Left ventricle myocardium inferior (tissue), 1 donor: ENCODE results near the gene LYSMD4. TPM values are rescaled to one million over a fixed set of nuclear protein-coding genes. Genes with fewer than 3 reads are reported as not detected.

Experiments used
- DNase-seq: peaks from one replicate; pipeline ENCODE4 v3.0.0-alpha.2; 2020
- H3K27ac ChIP-seq: fragments of 200-600 bp; replicated peaks from 2 replicates; pipeline ENCODE4 v1.8.0; 2021
- H3K27me3 ChIP-seq: fragments of 200-600 bp; 2 replicates; pipeline ENCODE4 v1.8.0; 2021; ENCODE audit warnings: low read depth
- H3K36me3 ChIP-seq: fragments of 200-600 bp; 2 replicates; pipeline ENCODE4 v1.8.0; 2021
- H3K4me1 ChIP-seq: fragments of 200-600 bp; 2 replicates; pipeline ENCODE4 v1.8.0; 2021
- H3K4me3 ChIP-seq: fragments of 200-600 bp; 2 replicates; pipeline ENCODE4 v1.8.0; 2021; ENCODE audit warnings: mild to moderate bottlenecking, moderate library complexity
- H3K9me3 ChIP-seq: fragments of 200-600 bp; replicated peaks from 2 replicates; pipeline ENCODE4 v1.8.0; 2021
- intact Hi-C: fragments of 100-400 bp; cut with micrococcal nuclease; formaldehyde crosslinking; loops from one replicate; pipeline ENCODE4 v1.11.0; 2022
- total RNA-seq: library from RNA; stranded (reverse); fragmentation: NEBNext Ultra II Directional; extraction: Animal tissue kit (Norgen Biotek cat#: 25700); gene quantifications from one replicate; pipeline ENCODE4 v1.2.1, GENCODE V29; 2021
- TF ChIP-seq, protein P1 (sequence below): fragments of 200-600 bp; IDR thresholded peaks from 2 replicates; pipeline ENCODE4 v1.8.0; 2021; ENCODE audit warnings: antibody characterized with exemption, mild to moderate bottlenecking, borderline replicate concordance
- donor health status: DM: no; HTN: yes; CAD: no; lungs with severe emphysema.

Gene LYSMD4
- total RNA-seq, 1 donor from 2014 or later: 9.8 TPM

DNA sequence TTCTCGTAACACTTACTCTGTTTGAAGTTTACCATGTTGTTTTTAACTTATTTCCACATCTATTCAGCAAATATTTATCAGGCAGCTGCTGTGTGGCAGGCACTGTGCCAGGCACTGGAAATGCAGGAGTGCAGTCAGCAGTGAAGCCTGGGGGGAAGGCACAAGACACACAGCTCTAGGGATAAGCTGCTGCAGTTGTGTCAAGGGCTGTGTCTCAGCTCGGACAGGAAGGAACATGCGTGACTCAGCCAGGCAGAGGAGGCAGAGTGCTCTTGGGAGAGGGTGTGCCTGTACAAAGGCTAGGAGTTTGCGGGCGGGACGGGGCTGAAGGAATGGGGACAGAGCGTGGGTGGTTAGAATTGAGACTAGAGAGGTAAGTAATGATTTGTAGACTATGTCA is 24.7 kb downstream of the LYSMD4 start:
- peak; percentile 77 for DNase-seq
- Histone ChIP-seq H3K27ac (peak overlapping the region; percentile 90), H3K9me3 (no peaks in the 10 kb centered on the region), H3K27me3 (no peaks in the 10 kb centered on the region), H3K4me1 (peaks cover 86% of the 10 kb centered on the region), H3K36me3 (peaks cover 36% of the 10 kb centered on the region), H3K4me3 (peak overlapping the region; percentile 19)
- intact Hi-C loops: loop anchor here (5.0 to 10.0 kb wide), 2 partner anchors 144 to 421 kb away; partner anchors contain the start of gene MEF2A
- TF ChIP-seq, protein P1, sequence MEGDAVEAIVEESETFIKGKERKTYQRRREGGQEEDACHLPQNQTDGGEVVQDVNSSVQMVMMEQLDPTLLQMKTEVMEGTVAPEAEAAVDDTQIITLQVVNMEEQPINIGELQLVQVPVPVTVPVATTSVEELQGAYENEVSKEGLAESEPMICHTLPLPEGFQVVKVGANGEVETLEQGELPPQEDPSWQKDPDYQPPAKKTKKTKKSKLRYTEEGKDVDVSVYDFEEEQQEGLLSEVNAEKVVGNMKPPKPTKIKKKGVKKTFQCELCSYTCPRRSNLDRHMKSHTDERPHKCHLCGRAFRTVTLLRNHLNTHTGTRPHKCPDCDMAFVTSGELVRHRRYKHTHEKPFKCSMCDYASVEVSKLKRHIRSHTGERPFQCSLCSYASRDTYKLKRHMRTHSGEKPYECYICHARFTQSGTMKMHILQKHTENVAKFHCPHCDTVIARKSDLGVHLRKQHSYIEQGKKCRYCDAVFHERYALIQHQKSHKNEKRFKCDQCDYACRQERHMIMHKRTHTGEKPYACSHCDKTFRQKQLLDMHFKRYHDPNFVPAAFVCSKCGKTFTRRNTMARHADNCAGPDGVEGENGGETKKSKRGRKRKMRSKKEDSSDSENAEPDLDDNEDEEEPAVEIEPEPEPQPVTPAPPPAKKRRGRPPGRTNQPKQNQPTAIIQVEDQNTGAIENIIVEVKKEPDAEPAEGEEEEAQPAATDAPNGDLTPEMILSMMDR: no peak

DNA sequence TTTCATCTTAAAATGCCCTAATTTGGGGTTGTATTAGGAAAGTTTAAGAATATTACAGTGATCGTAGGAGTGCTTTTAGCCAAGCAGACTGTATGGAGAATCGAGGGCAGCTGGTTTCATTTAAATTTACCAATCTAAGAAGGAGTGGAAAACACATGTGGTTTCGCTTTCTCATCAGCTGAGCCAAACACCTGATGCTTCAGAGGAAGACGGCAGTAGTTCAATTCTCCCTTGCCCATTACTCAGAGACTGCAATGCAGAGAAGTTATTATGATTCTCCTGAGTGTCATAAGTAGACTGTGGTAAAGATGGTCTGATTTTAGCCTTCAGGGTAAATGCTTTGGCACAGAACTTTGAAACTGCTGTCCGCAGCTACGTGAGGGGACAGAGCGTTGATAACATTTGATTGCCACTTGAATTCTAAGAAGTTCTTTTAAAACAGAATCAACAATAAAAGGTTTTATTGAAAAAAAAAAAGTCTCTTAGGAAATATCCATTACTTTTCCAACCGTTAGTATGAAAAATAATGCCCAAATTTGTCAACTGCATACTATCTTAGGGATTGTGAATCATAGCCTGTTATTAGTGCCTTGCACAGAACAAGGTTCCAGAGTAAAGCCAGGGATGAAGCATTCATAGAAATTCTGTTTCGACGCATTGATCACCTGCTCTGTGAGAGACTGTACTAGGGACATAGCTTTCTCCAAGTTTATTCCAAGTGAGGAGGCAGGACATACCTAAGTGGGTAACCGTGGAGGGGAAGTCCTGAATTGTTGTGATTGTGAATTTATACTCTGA is 25.6 kb downstream of the LYSMD4 start:
- no peak for DNase-seq
- peak overlapping the region; percentile 90 for H3K27ac ChIP-seq
- H3K27me3 ChIP-seq: no peaks in the 10 kb centered on the region
- H3K4me3 ChIP-seq: peak overlapping the region; percentile 19
- no peaks in the 10 kb centered on the region for H3K9me3 ChIP-seq
- peaks cover 27% of the 10 kb centered on the region for H3K36me3 ChIP-seq
- TF ChIP-seq, protein P1: no peak
- intact Hi-C loops: loop anchor here (5.0 to 10.0 kb wide), 2 partner anchors 143 to 420 kb away; partner anchors contain the start of gene MEF2A
- H3K4me1 ChIP-seq: peaks cover 88% of the 10 kb centered on the region

DNA sequence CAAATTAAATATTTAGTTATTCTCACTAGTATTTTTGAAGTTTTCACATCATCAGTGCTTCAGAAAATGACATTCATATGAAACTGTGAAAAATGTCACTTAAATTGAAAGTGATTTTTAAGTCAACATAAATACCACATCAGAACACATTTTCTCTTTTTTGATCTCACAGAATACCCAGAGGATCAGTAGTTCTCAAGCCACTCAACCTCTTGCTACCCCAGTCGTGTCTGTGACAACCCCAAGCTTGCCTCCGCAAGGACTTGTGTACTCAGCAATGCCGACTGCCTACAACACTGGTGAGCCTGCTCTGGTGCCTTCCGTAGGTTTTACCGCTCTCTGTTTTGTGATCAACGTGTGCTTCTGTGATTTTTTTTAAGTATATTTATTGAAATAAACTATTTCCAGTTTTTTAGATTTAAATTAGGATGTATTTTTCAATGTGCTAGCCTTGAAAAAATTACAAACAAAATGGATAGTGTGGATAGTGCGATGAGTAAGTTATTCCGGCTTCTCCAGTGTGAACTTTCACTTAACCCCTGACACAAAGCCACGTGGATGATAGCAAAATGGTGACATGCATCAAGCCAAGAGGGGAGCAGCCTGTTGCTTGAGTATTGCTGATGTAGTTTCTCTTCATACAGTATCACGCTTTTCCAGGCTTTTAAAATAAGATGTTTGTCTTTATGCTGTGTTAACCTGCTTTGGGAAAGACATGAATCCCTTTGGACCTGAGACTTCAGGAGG is 26.5 kb downstream of the LYSMD4 start:
- DNase-seq: no peak
- Histone ChIP-seq H3K9me3 (no peaks in the 10 kb centered on the region), H3K4me1 (peaks cover 82% of the 10 kb centered on the region), H3K4me3 (no peak overlapping the region), H3K27me3 (no peaks in the 10 kb centered on the region), H3K36me3 (peaks cover 18% of the 10 kb centered on the region), H3K27ac (peak overlapping the region; percentile 90)
- TF ChIP-seq, protein P1: no peak
- intact Hi-C loops: loop anchor here (5.0 to 10.0 kb wide), 2 partner anchors 142 to 419 kb away; partner anchors contain the start of gene MEF2A

DNA sequence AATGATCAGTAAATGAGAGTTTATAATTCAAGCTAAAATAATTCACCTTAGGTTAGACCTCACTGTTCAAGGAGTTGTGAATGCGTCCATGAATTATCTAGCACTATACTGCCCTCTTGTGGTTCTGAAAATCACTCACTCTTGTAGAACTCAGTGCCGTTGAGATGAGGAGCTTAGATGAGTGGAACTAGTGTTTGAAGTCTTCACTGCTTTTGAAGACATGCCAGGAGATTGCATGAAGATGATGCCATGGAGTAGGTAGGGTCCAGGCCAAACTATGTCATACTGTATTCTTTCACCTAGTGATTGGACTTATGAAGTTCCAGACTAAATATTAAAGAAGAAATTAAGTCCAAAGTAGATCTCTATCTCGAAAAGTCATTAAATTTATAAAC is 28.8 kb downstream of the LYSMD4 start:
- intact Hi-C loops: loop anchor here (10.0 kb wide), 1 partner anchor 140 kb away; the partner anchor contains the start of gene MEF2A
- TF ChIP-seq, protein P1: peak; percentile 82
- Histone ChIP-seq H3K4me1 (peaks cover 71% of the 10 kb centered on the region), H3K27ac (peak overlapping the region; percentile 90), H3K36me3 (peaks cover 4% of the 10 kb centered on the region), H3K9me3 (no peaks in the 10 kb centered on the region), H3K27me3 (no peaks in the 10 kb centered on the region), H3K4me3 (peak overlapping the region; percentile 37)
- no peak for DNase-seq

DNA sequence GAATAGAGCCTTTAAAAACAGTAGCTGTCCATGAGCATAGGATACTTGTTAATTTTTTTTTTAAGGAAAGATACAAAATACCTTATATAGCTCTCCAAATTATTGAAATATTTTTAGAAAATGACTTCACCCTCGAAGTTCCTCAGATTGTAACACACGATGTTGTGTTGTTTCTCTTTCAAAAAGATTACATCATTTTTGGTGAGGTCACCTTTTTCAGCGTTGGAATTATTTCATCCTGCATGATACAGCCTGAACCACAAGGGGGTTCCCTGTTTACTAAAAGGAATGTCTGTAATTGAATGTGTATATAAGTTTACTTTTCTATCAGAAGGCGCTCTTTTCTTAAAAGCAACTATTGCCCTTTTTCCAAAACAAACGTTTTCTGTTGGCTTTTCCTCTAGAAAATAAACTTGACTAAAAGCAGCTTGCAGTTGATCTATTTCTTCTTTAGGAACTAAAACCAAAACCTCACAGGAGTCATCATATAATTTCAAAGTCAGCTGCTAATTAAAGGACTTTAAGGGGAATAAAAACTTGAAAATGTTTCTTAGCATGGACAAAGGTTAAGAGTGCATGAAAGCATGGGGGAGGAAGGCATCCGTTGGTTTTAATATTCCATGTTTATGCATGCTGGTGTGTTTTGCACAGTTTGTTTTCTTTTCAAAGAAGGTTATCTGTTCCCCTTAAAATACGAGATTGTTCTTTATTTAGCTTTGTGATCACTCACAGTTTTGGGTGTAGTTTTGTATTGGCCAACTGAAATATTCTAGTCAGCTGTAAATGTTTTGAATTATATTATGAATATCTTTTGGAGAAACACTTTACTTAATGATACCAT is 29.4 kb downstream of the LYSMD4 start:
- Histone ChIP-seq H3K4me3 (peak overlapping the region; percentile 37), H3K4me1 (peaks cover 65% of the 10 kb centered on the region), H3K9me3 (no peaks in the 10 kb centered on the region), H3K27me3 (no peaks in the 10 kb centered on the region), H3K36me3 (peaks cover 4% of the 10 kb centered on the region), H3K27ac (peak overlapping the region; percentile 90)
- DNase-seq: no peak
- TF ChIP-seq, protein P1: peak; percentile 78
- intact Hi-C loops: loop anchor here (10.0 kb wide), 1 partner anchor 139 kb away; the partner anchor contains the start of gene MEF2A
